VCaP (cell line): ENCODE data around the gene ADNP.
A peak's percentile ranks its signal among the peaks of the same experiment; 100 is the strongest.

Experiments
- H3K27ac ChIP-seq: fragments of 450-650 bp; 2 replicates; pipeline ENCODE4 v1.5.1; 2017
- CTCF ChIP-seq: fragments of 450-650 bp; conservative IDR thresholded peaks from 2 replicates; pipeline ENCODE4 v1.5.1; 2017; ENCODE audit warnings: mild to moderate bottlenecking, moderate library complexity

The ADNP gene

DNA sequence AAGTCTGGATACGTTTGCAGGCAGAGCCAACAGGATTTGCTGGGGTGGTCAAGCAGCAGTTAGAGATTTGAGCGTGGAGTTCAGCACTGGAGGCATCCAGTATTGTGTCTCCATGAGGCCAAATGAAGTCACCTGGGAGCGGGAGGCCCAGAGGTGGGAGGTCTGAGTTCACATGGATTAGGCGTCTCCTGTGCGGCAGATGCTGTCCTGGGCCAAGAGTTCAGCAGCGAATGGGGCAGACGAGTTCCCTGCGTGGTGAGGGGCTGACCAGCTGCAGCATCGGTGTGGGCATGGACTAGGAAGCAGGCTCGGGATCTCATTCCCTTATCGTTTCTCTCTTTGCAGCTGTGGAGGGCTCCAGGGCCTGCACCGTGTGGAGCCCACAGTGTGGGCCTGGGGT lies 70.2 kb downstream of the ADNP start:
- no peak overlapping the region for H3K27ac ChIP-seq

GRCh38 chr20:50859161-50859560 lies 72.1 kb downstream of the ADNP start:
- TF ChIP-seq CTCF, result no peak
- H3K27ac ChIP-seq, result no peak overlapping the region

More for the DNA sequence above, 70.2 kb downstream of the ADNP start:
- TF ChIP-seq CTCF, result no peak

DNA sequence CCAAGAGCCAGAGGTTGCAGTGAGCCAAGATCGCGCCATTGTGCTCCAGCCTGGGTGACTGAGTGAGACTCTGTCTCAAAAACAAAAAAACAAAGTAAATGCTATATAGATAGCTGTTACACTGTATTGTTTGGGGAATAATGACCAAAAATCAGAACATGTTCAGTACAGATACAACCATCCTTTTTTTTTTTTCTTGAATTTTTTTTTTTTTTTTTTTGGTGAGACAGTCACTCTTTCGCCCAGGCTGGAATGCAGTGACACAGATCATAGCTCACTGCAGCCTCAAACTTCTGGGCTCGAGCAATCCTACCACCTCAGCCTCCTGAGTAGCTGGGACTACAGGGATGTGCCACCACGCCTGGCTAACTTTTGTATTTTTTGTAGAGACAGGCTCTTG lies 72.7 kb downstream of the ADNP start:
- no peak for TF ChIP-seq CTCF
- no peak overlapping the region; the same call in 1 of the 2 replicates for H3K27ac ChIP-seq

DNA sequence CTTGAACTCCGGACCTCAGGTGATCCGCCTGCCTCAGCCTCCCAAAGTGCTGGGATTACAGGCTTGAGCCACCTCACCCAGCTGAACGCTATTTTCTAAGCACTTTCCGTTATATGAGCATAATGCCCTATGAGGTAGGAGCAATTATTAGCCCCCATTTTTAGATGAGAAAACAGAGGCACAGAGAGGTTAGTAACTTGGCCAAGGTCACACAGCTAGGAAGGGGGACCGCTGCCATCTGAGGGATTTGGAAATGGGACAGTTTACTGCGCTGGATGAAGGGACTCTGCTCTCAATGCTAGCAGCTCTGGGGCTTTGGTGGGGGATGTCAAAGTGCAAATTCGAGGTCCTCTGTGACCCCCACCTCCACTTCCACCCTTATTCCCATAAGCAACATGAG lies 73.9 kb downstream of the ADNP start:
- TF ChIP-seq CTCF, result no peak

GRCh38 chr20:50856475-50857041 lies 74.7 kb downstream of the ADNP start:
- peak overlapping the region; percentile 75 for H3K27ac ChIP-seq

More for the DNA sequence above, 73.9 kb downstream of the ADNP start:
- H3K27ac ChIP-seq, result peak overlapping the region; percentile 75

DNA sequence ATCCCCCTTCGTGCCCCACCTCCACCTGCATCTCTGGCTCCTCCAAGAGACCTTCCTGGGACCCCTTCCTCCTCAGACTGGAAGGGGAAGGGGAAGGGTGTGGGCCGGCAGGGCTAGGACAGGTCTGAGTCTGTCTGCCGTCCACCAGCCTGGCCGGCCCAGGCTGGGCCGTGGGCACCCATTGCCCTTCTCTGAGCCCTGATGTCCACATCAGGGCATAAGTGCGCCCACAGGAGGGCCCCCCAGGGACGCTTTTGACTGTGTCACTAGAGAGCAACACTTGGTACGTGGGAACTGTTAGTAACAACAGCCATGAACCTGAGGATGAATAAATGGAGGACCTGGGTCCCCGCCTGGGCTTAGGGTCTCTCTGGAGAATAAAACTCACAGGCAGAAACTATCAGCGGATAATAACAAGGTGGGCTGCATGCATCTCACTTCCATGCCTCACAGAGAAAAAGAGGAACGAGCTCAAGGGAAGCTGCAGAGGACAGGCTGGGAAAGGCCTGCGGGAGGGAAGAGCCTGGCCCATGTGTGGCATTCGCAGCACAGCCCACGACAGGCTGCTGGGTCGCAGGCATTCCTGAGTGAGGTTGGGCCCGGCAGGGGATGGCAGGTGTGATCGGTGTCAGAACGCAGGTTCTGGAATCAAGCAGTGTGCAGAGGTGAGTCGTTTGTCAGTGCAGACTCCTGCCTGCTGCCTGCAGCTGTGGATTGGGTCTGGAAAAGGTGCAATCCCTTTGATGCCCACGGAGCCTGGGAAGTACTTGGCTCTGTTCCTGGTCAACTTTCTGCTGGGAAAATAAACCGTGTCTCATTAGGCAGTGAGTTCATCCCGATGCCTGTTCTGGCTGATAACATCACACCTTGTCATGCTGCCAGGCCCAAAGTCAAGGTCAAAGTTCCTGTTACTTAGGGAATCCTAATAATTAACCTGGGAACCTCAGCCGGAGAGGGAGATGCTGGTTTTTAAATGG lies 75.5 kb downstream of the ADNP start:
- H3K27ac ChIP-seq, result peak overlapping the region; percentile 75
- TF ChIP-seq CTCF, result peak; percentile 32; the same call in 1 of the 2 replicates

More at GRCh38 chr20:50856475-50857041, 74.7 kb downstream of the ADNP start:
- no peak for TF ChIP-seq CTCF

- no peak for TF ChIP-seq CTCF
- peak overlapping the region; percentile 75; the same call in 1 of the 2 replicates for H3K27ac ChIP-seq
These were observed 76.6 kb downstream of the ADNP start for GRCh38 chr20:50854506-50855249.
